HS-5 (cell line): ENCODE results near the gene ITPKA.
A peak's percentile ranks its signal among the peaks of the same experiment; 100 is the strongest.
"Not testable (repeated sequence)": the region's sequence is repeated elsewhere in the genome, so short reads cannot be mapped to it uniquely, and the experiment has no call there.

Experiments used
- DNase-seq: peaks from one replicate; pipeline ENCODE4 v3.0.0-alpha.2; 2012; ENCODE audit warnings: low read depth

ITPKA gene

GRCh38 chr15:41493205-41493901 is at the start of gene ITPKA:
ITPKA (plus strand) TSS chr15:41493874; CDS start chr15:41493928, 54 bp downstream.
- DNase-seq = peak; percentile 68

GRCh38 chr15:41445399-41445798 is 48.3 kb upstream of the ITPKA start:
- DNase-seq = no peak

GRCh38 chr15:41462084-41462795 is 31.4 kb upstream of the ITPKA start:
- DNase-seq = no peak

DNA sequence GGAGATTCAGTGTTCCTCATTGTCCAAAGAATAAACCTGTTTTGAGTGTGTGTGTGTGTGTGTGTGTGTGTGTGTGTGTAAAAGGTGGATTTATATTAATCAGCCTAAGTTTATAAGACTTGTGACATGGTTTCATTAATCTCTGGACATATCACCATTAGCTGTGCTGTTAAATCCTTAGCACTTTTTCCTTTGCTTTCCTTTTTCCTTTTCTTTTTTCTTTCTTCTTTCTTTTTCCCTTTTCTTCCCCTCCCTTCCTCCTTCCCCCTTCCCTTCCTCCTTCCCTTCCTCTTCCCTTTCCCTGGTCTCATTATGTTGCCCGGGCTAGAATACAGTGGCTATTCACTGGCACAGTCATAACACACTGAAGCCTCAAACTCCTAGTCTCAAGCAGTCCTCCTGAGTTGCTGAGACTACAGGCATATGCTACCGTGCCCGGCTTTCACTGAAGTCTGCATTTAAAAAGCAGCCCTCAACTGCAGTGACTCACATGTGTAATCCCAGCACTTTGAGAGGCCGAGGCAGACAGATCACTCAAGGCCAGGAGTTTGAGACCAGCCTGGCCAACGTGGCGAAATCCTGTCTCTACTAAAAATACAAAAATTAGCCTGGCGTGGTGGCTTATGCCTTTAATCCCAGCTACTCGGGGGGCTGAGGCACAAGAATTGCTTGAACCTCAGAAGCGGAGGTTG is 28.6 kb upstream of the ITPKA start:
- no peak for DNase-seq

DNA sequence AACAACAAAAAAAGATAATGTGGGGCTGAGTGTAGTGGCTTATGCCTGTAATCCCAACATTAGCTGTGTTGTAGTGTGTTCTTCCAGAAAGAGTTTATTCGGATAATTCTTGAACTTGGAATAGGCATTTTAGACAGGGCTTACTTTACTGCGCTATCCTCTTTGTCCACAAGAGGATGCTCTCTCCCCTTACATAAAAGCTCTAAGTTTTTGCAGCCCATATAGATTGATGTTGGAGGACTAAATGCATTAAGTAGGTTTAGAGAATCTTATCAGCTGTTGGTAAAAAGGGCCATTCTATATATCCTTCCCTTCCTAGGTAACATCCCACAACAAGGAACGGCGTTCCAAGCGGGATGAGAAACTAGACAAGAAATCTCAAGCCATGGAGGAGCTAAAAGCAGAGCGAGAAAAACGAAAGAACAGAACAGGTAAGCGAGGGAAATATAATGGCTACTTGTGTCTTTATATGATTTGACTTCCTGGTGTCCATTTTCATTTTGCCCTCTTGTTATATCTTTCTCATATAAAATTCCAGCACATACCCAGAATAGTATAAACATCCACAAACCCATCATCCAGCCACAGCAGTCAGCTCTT is 27.8 kb upstream of the ITPKA start:
- peak; percentile 31 for DNase-seq

- no peak for DNase-seq
These were observed 27.0 kb upstream of the ITPKA start for GRCh38 chr15:41466711-41467110.

DNA sequence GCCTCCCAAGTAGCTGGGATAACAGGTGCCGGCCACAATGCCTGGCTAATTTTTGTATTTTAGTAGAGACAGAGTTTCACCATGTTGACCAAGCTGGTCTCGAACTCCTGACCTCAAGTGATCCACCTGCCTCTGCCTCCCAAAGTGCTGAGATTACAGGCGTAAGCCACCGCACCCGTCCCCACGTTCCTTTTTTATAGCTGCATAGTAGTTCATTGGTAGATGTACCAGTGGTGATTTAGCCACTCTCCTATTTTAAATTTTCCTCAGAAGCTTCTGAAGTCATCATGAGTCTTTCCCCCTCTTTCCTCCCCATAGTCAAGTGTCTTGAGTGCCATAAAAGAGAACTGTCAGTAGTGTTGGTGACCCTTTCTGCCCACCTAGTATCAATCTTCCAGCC is 24.0 kb upstream of the ITPKA start:
- DNase-seq = not testable (repeated sequence)

DNA sequence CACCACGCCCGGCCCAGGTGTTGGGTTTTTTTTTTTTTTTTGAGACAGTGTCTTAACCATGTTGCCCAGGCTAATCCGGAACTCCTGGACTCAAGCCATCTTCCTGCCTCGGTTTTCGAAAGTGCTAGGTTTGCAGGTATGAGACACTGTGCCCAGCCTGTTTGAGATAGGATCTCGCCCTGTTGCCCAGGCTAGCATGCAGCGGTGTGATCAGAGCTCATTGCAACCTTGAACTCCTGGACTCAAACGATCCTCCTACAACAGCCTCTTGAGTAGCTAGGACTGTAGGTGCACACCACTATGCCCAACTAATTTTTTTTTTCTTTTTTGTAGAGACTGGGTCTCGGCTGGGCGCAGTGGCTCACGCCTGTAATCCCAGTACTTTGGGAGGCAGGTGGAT is 20.3 kb upstream of the ITPKA start:
- DNase-seq = no peak

DNA sequence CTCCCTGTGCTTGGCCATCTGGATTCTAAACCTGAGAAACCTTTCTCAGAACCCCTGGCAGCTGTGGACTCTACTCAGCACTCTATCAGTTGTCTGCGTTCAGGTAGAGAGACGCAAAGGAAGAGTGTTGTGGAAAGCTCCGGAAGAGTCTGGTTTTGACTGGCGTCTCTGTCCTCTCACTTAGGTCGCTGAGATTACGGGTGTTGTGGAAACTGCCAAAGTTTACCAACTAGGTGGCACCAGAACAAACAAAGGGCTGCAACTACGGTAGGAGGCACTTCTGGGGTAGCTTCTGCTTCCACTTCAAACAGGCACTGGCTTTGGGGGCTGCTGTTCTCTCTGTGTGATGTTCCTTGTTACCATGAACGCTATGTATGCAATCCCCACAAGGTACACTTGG is 19.2 kb upstream of the ITPKA start:
- DNase-seq = no peak

- DNase-seq = no peak
These were observed 18.7 kb upstream of the ITPKA start for GRCh38 chr15:41474941-41475340.

DNA sequence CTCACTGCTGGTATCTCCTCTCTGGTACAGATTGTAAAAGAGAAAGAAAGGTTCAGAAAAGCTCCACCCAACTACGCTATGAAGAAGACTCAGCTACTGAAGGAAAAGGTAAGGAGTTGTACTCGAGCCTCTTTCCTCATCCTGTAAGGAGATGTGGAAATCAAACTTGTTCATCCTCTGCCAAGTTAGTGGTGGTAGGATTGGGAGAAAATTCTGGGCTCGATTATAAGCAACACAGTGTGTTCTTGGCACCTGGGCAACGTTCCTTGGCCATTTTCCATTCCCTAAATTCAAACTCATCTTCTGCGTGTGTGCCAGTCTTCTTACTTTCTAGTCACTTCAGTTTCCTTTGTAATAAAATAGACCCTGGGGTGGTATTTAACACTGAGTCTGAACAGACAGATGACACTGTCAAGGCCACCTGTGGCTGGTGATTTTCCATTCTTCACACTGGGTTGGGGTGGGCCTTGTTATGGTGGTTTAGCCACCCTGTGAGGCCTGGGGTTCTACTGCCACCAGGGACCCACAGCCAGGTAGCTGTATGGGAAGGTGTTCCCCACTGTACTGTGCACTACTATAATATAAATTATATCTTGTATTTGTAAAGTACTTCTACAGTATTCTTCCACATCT is 17.1 kb upstream of the ITPKA start:
- no peak for DNase-seq

DNA sequence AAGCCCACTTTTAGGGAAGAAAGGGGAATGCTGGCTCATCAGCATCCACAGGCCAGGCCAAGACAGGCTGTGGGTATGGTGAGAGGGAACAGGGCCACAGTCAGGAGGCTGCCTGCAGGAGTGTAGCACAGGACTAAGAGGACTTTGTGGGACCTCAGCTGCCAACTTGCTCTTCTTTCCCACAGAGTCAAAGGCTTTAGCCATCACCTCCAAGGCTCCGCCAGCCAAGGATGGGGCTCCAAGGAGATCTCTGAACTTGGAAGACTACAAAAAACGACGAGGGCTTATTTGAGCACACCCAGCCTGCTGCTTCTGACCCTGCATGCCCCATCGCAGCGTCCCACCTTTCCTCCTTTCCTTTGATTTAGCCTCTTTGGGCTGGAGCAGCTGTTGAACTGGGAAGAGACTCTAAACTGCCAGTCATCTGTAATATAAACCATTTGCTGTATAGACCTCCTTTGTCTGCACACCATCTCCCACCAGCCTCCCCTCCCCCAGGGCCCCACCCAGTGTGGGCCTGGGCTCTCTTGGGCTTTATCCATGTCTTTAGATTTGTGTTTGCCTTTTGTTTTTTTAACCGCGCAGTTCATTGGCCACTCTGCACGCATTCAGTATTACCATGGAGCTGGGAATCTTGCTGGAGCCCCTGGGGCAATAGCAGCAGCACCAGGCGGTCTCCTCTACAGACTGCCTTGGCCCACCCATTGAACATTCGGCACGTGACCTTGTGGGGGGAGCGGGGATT is 13.1 kb upstream of the ITPKA start:
- DNase-seq = no peak

- DNase-seq = no peak
These were observed 11.4 kb upstream of the ITPKA start for GRCh38 chr15:41482110-41482877.

DNA sequence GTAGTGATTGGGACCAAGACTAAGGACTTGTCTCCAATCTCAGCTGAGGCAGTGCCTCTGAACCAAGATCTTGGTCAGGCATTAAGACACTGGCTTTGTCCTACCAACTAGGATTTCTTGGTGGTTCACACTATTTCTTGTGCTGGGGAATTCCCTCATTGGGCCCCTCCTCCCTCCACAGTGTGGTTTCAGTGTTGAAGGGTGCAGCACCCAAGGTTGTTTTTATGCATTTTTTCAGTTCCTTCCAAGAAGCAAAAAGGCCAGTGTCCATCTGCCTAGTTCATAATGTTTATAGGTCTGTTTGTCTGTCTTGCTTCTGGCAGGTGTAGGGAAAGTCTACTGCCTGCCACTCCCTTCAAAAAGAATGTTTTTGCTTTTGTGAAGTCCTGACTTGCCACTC is 10.6 kb upstream of the ITPKA start:
- no peak for DNase-seq

DNA sequence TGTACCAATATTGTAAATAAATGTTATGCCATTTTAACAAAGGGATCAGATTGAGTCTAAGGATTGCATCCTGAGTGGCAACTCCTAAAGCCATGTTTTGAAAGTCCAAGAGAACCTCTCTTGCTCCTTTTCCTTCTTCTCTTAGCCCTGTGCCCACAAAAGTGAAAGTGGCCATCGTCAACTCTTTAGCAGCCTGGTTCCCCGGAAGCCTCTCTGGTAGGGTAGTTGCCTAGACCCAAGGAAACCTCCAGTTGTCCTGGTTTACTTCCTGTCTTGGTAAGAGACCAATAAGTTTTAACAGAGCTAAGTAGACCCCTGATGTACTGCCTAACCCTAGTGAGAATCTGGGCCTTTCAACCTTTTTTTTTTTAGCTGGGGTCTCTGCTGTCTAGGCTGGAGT is 10.2 kb upstream of the ITPKA start:
- no peak for DNase-seq

DNA sequence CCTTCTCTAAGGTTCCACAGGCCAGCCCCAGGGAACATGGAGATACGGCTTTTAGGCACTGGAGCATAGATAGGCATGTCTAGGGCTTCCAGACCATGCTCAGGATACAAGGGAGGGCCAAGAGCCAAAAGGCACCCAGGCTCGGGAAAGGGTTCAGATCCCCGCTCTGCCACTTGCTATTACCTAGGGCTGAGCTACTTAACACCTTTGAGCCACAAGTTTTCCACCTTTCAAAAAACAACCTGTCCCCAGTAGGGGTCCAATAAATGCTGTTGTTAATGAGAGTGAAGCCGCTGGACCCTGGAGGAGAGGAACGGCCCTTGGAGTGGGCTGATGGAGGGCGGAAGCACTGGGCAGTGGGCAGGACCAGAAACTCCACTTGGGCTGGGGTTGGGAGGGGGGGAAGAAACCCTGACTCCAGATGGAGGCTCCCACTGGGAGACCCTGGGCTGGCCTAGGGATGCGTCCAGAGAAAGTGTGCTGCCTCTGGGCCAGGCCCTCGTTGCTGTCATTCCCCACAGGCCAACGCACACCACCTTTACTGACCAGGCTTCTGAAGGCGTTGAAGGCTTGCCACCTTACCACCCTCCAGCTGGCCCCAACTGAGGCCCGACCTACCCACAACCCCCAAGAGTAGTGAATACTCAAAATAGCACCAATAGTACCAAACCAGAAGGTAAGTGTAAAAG is 8.6 kb upstream of the ITPKA start:
- DNase-seq = no peak

GRCh38 chr15:41486286-41486685 is 7.4 kb upstream of the ITPKA start:
- DNase-seq = no peak

DNA sequence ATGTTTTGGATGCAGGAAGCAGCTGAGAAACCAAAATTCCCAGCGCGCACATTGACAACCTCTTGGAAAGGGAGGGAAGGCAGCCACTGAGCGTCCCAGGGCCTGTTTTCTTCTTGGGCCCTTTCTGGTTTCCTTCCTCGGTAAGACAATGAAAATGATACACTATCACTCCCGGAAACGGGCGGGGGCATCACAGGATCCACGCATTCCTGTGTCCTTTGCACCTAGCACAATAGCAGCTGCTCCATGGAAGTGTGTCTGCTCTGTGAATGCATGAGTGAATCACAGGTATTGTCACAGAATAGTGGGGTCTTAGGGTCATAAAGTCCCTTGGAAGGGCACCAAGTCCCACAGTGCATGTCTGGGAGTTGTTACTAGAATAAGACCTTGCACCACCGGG is 6.3 kb upstream of the ITPKA start:
- DNase-seq = no peak

DNA sequence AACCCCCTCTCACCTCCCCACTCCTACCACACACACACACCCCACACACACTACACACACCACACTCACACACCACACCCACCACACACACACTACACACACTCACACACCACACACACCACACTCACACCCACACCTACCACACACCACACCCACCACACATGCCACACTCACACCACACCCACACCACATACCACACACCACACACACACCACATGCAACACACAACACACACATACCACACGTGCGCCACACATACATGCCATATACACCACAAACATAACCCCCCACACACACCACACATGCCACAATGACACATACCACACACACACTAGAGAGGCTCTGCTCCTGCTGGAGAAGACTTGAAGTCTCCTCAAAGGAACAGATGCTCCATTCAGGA is 5.9 kb upstream of the ITPKA start:
- no peak for DNase-seq

DNA sequence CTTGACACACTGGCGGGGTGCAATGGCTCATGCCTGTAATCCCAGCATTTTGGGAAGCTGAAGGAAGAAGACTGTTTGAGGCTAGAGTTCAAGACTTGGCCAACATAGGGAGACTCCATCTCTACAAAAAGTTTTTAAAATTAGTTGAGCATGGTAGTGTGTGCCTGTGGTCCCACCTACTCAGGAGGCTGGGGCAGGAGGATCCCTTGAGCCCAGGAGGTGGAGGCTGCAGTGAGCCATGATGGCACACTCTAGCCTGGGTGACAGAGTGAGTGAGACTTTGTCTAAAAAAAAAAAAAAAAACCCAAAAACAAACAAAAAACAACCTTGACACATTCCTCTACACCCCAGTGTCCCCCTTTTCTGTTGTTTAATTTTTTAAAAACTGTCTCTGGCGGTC is 4.0 kb upstream of the ITPKA start:
- DNase-seq = no peak
